Uterus (tissue), 4 donors: ENCODE data around the gene PTPRN. TPM values are rescaled to one million over a fixed set of nuclear protein-coding genes. Genes with fewer than 3 reads are reported as not detected.

Source experiments
- DNase-seq, 2 donors: peaks; one replicate each; pipeline ENCODE4 v3.0.0-alpha.2; 2019 to 2020
- H3K27ac ChIP-seq, 2 donors: fragments of 200-600 bp; sonication (generic); 1 replicate in 1 of 2; 2 replicates in 1 of 2; pipeline ENCODE4 v1.5.1; 2016 to 2018
- H3K27me3 ChIP-seq, 2 donors: fragments of 200-600 bp; sonication (generic); one replicate each; pipeline ENCODE4 v1.5.1; 2018 to 2019; ENCODE audit warnings: control low read depth in 1 of 2
- H3K36me3 ChIP-seq, 2 donors: fragments of 200-600 bp; sonication (generic); one replicate each; pipeline ENCODE4 v1.5.1; 2019; ENCODE audit warnings: control low read depth in 1 of 2
- H3K4me1 ChIP-seq, 2 donors: fragments of 200-600 bp; sonication (generic); one replicate each; pipeline ENCODE4 v1.5.1; 2018 to 2019; ENCODE audit warnings: control low read depth in 1 of 2
- H3K4me3 ChIP-seq, 2 donors: fragments of 200-600 bp; sonication (generic); 1 replicate in 1 of 2; 2 replicates in 1 of 2; pipeline ENCODE4 v1.5.1; 2018 to 2019; ENCODE audit warnings: mild to moderate bottlenecking in 1 of 2
- H3K9me3 ChIP-seq, 2 donors: fragments of 200-600 bp; sonication (generic); one replicate each; pipeline ENCODE4 v1.5.1; 2019; ENCODE audit warnings: control low read depth in 1 of 2
- CTCF ChIP-seq, 4 experiments: fragments of 200-600 bp in 2 of 4; fragments of 450-650 bp in 2 of 4; sonication (generic) in 2 of 4; IDR thresholded peaks; one replicate each; pipeline ENCODE4 v1.5.1; 2016 to 2019; ENCODE audit warnings: antibody characterized with exemption in 4 of 4, mild to moderate bottlenecking in 2 of 4, moderate library complexity in 1 of 4
- POLR2A ChIP-seq, 2 donors: fragments of 450-650 bp; IDR thresholded peaks; one replicate each; pipeline ENCODE4 v1.6.1; 2016; ENCODE audit warnings: antibody characterized with exemption in 2 of 2, mild to moderate bottlenecking in 1 of 2, moderate library complexity in 1 of 2
- intact Hi-C: fragments of 100-400 bp; cut with DNase I; formaldehyde crosslinking; loops from one replicate; pipeline ENCODE4 v1.15.1; 2023; ENCODE audit warnings: low total_unique reads
- total RNA-seq, 4 donors: library from RNA; depleted of rRNA in 3 of 4; stranded (reverse); fragments of >200 nt in 3 of 4; gene quantifications; one replicate each; pipeline versions ENCODE4 v1.1.0 to v1.2.4, GENCODE V29; 2014 to 2023
- donor health status: DM: yes; HTN: yes; CAD: no.

Gene PTPRN
- total RNA-seq: under 1 TPM in 2 of 4 donors, not detected in 2; 0.21 to 0.55 TPM

- Histone ChIP-seq H3K27ac (no peak within 1 kb of the TSS), H3K27me3 (peaks cover 0 to 22% of the 10 kb centered on the region in 2 donors), H3K4me3 (no peak within 1 kb of the TSS), H3K9me3 (no peaks in the 10 kb centered on the region), H3K36me3 (no peaks in the 10 kb centered on the region), H3K4me1 (no peaks in the 10 kb centered on the region)
- no peak for DNase-seq
- TF ChIP-seq POLR2A (IDR thresholded peaks at IDR 0.05) (no peak), CTCF (IDR thresholded peaks at IDR 0.05) (no peak)
- intact Hi-C loops: no loop called here
Measured at GRCh38 chr2:219309278-219309677, at the start of gene PTPRN. Gene PTPRN (minus strand): TSS chr2:219309401. CDS start chr2:219309332, 69 bp downstream.

- H3K27ac ChIP-seq: no peak overlapping the region
- no peaks in the 10 kb centered on the region for H3K9me3 ChIP-seq
- TF ChIP-seq POLR2A (IDR thresholded peaks at IDR 0.05) (no peak), CTCF (IDR thresholded peaks at IDR 0.05) (no peak)
- H3K36me3 ChIP-seq: no peaks in the 10 kb centered on the region
- peaks cover 0 to 6% of the 10 kb centered on the region in 2 donors for H3K4me1 ChIP-seq
- intact Hi-C loops: no loop called here
- no peak overlapping the region for H3K4me3 ChIP-seq
- DNase-seq: no peak
- H3K27me3 ChIP-seq: peaks cover 0 to 25% of the 10 kb centered on the region in 2 donors
Measured at GRCh38 chr2:219358170-219359075, 49.2 kb upstream of the PTPRN start.

- Histone ChIP-seq H3K4me3 (no peak overlapping the region), H3K36me3 (no peaks in the 10 kb centered on the region), H3K27me3 (peaks cover 0 to 25% of the 10 kb centered on the region in 2 donors), H3K27ac (no peak overlapping the region), H3K9me3 (no peaks in the 10 kb centered on the region), H3K4me1 (peaks cover 0 to 6% of the 10 kb centered on the region in 2 donors)
- intact Hi-C loops: no loop called here
- TF ChIP-seq POLR2A (IDR thresholded peaks at IDR 0.05): no peak
- no peak for TF ChIP-seq CTCF (IDR thresholded peaks at IDR 0.05)
- no peak for DNase-seq
Measured at GRCh38 chr2:219356834-219357233, 47.6 kb upstream of the PTPRN start.

GRCh38 chr2:219354582-219354981 is 45.4 kb upstream of the PTPRN start:
- Histone ChIP-seq H3K4me1 (peaks cover 0 to 6% of the 10 kb centered on the region in 2 donors), H3K27me3 (peaks cover 0 to 25% of the 10 kb centered on the region in 2 donors), H3K9me3 (no peaks in the 10 kb centered on the region), H3K27ac (no peak overlapping the region), H3K4me3 (no peak overlapping the region), H3K36me3 (no peaks in the 10 kb centered on the region)
- intact Hi-C loops: no loop called here
- DNase-seq: no peak
- no peak for TF ChIP-seq CTCF (IDR thresholded peaks at IDR 0.05)
- TF ChIP-seq POLR2A (IDR thresholded peaks at IDR 0.05): no peak

- intact Hi-C loops: no loop called here
- H3K36me3 ChIP-seq: no peaks in the 10 kb centered on the region
- no peak overlapping the region for H3K27ac ChIP-seq
- peaks cover 0 to under 1% of the 10 kb centered on the region in 2 donors for H3K4me1 ChIP-seq
- TF ChIP-seq CTCF (IDR thresholded peaks at IDR 0.05): no peak
- no peak for TF ChIP-seq POLR2A (IDR thresholded peaks at IDR 0.05)
- H3K9me3 ChIP-seq: no peaks in the 10 kb centered on the region
- H3K4me3 ChIP-seq: no peak overlapping the region
- peaks cover 0 to 20% of the 10 kb centered on the region in 2 donors for H3K27me3 ChIP-seq
- no peak for DNase-seq
Measured at GRCh38 chr2:219353129-219353528, 43.9 kb upstream of the PTPRN start.
